ENCODE results near the gene FAM151A. TPM values are rescaled to one million over a fixed set of nuclear protein-coding genes. Genes with fewer than 3 reads are reported as not detected.

FAM151A gene
- total and polyA plus RNA-seq, 2 experiments from 2014 or later = 0.10 TPM; not detected in 1

- TF ChIP-seq ZNF462 (CRISPR knock-in tag; IDR thresholded peaks at IDR 0.05) (no peak), ZNF331 (CRISPR knock-in tag; IDR thresholded peaks at IDR 0.05; ENCODE audit: low read depth) (no peak)
These were observed 43.0 kb upstream of the FAM151A start (continued) for GRCh38 chr1:54666333-54666732.

GRCh38 chr1:54665852-54666251 is 42.5 kb upstream of the FAM151A start:
- H4K20me1 ChIP-seq (replicated peaks; ENCODE audit: insufficient read depth) = no peaks in the 10 kb centered on the region
- H3K4me3 ChIP-seq = no peak overlapping the region
- ATAC-seq = no peak
- no peaks in the 10 kb centered on the region for H3K9me2 ChIP-seq (ENCODE audit: insufficient read depth)
- no peaks in the 10 kb centered on the region for H3K4me1 ChIP-seq (ENCODE audit: insufficient read depth)
- Mint-ChIP-seq H3K36me3 (ENCODE audit: low read depth) (no peaks in the 10 kb centered on the region), H3K9me3 (peaks cover 3% of the 10 kb centered on the region; the same call in 2 of the 3 replicates), H3K4me1 (no peaks in the 10 kb centered on the region), H3K4me3 (no peak overlapping the region), H3K27ac (no peak overlapping the region), H3K27me3 (ENCODE audit: insufficient read depth, low read depth, poor library complexity) (no peaks in the 10 kb centered on the region)
- DNase-seq (ENCODE audit: low spot score) = no peak
- no peak overlapping the region for H3K27ac ChIP-seq (ENCODE audit: low read depth)
- H3F3A ChIP-seq (replicated peaks; ENCODE audit: low read depth) = no peaks in the 10 kb centered on the region
- no peak overlapping the region for H2AFZ ChIP-seq
- H3K36me3 ChIP-seq (ENCODE audit: insufficient read depth) = no peaks in the 10 kb centered on the region
- H3K4me2 ChIP-seq = no peak overlapping the region
- H3K79me2 ChIP-seq (replicated peaks; ENCODE audit: insufficient read depth) = no peaks in the 10 kb centered on the region
- no peaks in the 10 kb centered on the region for H3K27me3 ChIP-seq (ENCODE audit: insufficient read depth)
- TF ChIP-seq EZH2 (IDR thresholded peaks at IDR 0.05; ENCODE audit: low read depth, unreplicated experiment) (no peak), ZNF462 (CRISPR knock-in tag; IDR thresholded peaks at IDR 0.05) (no peak), ZNF114 (CRISPR knock-in tag; IDR thresholded peaks at IDR 0.05) (no peak), CTCF (conservative IDR thresholded peaks at IDR 0.05; ENCODE audit: low read depth in 2 of 2) (no peak), ETS1 (IDR thresholded peaks at IDR 0.05) (no peak), POLR2AphosphoS5 (IDR thresholded peaks at IDR 0.05; ENCODE audit: low read depth) (no peak)

All from GM23338 (cell line).